GM19351 (cell line): Measurements from ENCODE around the gene CORT.
"Not testable (repeated sequence)": the region's sequence is repeated elsewhere in the genome, so short reads cannot be mapped to it uniquely, and the experiment has no call there.

ENCODE experiments used
- ATAC-seq: cut with Tn5 transposase; IDR thresholded peaks from one replicate; pipeline ENCODE4 v1.9.1; 2021; ENCODE audit warnings: mild to moderate bottlenecking, moderate library complexity; ENCODE audit not compliant: unreplicated experiment

The CORT gene

GRCh38 chr1:10449751-10450150 is at the start of gene CORT:
CORT (plus strand) TSS chr1:10450031; CDS start chr1:10450224, 193 bp downstream.
- no peak for ATAC-seq

- no peak for ATAC-seq
Observed at GRCh38 chr1:10401281-10401680, 48.5 kb upstream of the CORT start.

GRCh38 chr1:10402729-10403274 is 47.0 kb upstream of the CORT start:
- no peak for ATAC-seq

GRCh38 chr1:10407201-10407600 is 42.6 kb upstream of the CORT start:
- ATAC-seq, result no peak

GRCh38 chr1:10415211-10415930 is 34.5 kb upstream of the CORT start:
- no peak for ATAC-seq

- ATAC-seq, result not testable (repeated sequence)
Observed at GRCh38 chr1:10415967-10416366, 33.9 kb upstream of the CORT start.

GRCh38 chr1:10418741-10419140 is 31.1 kb upstream of the CORT start:
- not testable (repeated sequence) for ATAC-seq

GRCh38 chr1:10419351-10419750 is 30.5 kb upstream of the CORT start:
- no peak for ATAC-seq

- ATAC-seq, result no peak
Observed at GRCh38 chr1:10421637-10422036, 28.2 kb upstream of the CORT start.

- ATAC-seq, result no peak
Observed at GRCh38 chr1:10424034-10424433, 25.8 kb upstream of the CORT start.

GRCh38 chr1:10424651-10425050 is 25.2 kb upstream of the CORT start:
- ATAC-seq, result no peak

- ATAC-seq, result not testable (repeated sequence)
Observed at GRCh38 chr1:10425826-10426534, 23.9 kb upstream of the CORT start.

GRCh38 chr1:10426535-10426848 is 23.3 kb upstream of the CORT start:
- not testable (repeated sequence) for ATAC-seq

- ATAC-seq, result no peak
Observed at GRCh38 chr1:10428984-10429383, 20.8 kb upstream of the CORT start.

GRCh38 chr1:10429868-10430215 is 20.0 kb upstream of the CORT start:
- ATAC-seq, result no peak

- ATAC-seq, result peak; percentile 75
Observed at GRCh38 chr1:10430216-10431069, 19.4 kb upstream of the CORT start, which contains the start of gene CENPS. CENPS (plus strand) TSS chr1:10430433; CDS start chr1:10430518, 85 bp downstream.

GRCh38 chr1:10431070-10431730 is 18.6 kb upstream of the CORT start:
- ATAC-seq, result no peak

- ATAC-seq, result no peak
Observed at GRCh38 chr1:10432910-10433700, 16.7 kb upstream of the CORT start.

GRCh38 chr1:10433790-10434189 is 16.0 kb upstream of the CORT start:
- no peak for ATAC-seq

GRCh38 chr1:10434590-10434989 is 15.2 kb upstream of the CORT start:
- ATAC-seq, result no peak
